ENCODE measurements around the gene PRRG1. TPM values are rescaled to one million over a fixed set of nuclear protein-coding genes. Genes with fewer than 3 reads are reported as not detected.
"Not testable (repeated sequence)": the region's sequence is repeated elsewhere in the genome, so short reads cannot be mapped to it uniquely, and the experiment has no call there.

The PRRG1 gene
- total RNA-seq, 1 donor from 2014 or later = 1.7 TPM

GRCh38 chrX:37455381-37455780 is 106.2 kb downstream of the PRRG1 start:
- TF ChIP-seq CTCF (IDR thresholded peaks at IDR 0.05; ENCODE audit: unreplicated experiment) = no peak
- peaks cover 16% of the 10 kb centered on the region for H3K9me3 Mint-ChIP-seq (ENCODE audit: low read depth)
- no peak for DNase-seq (ENCODE audit: low spot score, unreplicated experiment)
- H3K27me3 Mint-ChIP-seq = no peaks in the 10 kb centered on the region
- no peak overlapping the region for H3K27ac Mint-ChIP-seq
- H3K4me1 Mint-ChIP-seq (ENCODE audit: low read depth) = no peaks in the 10 kb centered on the region
- H3K4me3 Mint-ChIP-seq (ENCODE audit: low read depth) = no peak overlapping the region
- no peaks in the 10 kb centered on the region for H3K36me3 Mint-ChIP-seq (ENCODE audit: insufficient read depth)

- H3K27me3 Mint-ChIP-seq; H3K27ac Mint-ChIP-seq; H3K4me3 Mint-ChIP-seq (ENCODE audit: low read depth); H3K36me3 Mint-ChIP-seq (ENCODE audit: insufficient read depth); H3K4me1 Mint-ChIP-seq (ENCODE audit: low read depth); DNase-seq (ENCODE audit: low spot score, unreplicated experiment): not testable (repeated sequence)
- peaks cover 34% of the 10 kb centered on the region for H3K9me3 Mint-ChIP-seq (ENCODE audit: low read depth)
These were observed 111.1 kb downstream of the PRRG1 start for GRCh38 chrX:37460285-37460684.

DNA sequence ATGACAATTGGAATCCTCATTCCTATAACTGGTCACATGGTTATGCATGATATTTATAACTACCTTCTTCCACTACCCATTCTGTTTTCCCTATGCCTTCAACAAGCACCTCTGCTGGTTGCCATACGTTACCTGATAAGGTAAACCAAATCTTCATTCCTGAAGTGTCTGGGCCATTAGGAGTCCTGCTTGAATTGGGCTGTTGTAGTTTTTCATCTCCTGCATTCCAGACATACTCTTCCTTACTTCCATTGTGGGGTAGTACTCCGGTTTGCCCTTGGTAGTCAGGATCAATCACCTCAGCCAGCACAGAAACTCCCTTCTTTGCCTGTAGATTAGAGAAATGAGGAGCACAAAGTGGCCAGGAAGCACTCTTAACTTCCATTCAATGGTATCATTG is 113.2 kb downstream of the PRRG1 start:
- no peaks in the 10 kb centered on the region for H3K4me1 Mint-ChIP-seq (ENCODE audit: low read depth)
- H3K27me3 Mint-ChIP-seq = no peaks in the 10 kb centered on the region
- H3K4me3 Mint-ChIP-seq (ENCODE audit: low read depth) = no peak overlapping the region
- DNase-seq (ENCODE audit: low spot score, unreplicated experiment) = no peak
- no peak for TF ChIP-seq CTCF (IDR thresholded peaks at IDR 0.05; ENCODE audit: unreplicated experiment)
- H3K9me3 Mint-ChIP-seq (ENCODE audit: low read depth) = peaks cover 37% of the 10 kb centered on the region
- H3K27ac Mint-ChIP-seq = no peak overlapping the region
- no peaks in the 10 kb centered on the region for H3K36me3 Mint-ChIP-seq (ENCODE audit: insufficient read depth)

DNA sequence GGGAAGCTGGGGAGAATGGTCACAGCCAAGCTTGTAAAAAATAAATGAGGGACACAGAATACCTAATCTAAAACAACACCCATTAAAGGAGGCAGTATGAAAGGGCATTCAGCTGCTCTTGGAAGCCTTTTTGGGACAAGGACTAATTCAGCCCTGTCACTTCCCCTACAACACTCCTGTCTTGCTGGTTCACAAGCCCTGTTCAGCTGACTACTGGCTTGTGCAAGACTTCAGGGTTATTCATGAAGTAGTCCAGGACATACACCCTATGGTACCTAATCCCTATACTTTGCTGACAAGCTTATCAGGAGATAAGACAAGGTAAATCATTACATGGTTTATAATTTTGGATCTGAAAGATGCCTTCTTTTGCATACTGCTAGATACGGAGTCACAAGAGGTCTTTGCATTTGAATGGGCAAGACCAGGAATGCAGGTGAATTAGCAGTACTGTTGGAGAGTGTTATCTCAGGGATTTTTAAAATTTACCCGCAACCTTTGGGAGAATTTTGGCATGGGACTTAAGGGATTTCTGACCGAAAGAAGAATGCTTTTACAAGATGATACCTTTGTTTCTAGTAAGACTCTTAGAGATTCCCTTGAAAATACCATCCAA is 119.1 kb downstream of the PRRG1 start:
- peaks cover 2% of the 10 kb centered on the region for H3K4me1 Mint-ChIP-seq (ENCODE audit: low read depth)
- DNase-seq (ENCODE audit: low spot score, unreplicated experiment) = no peak
- no peak for TF ChIP-seq CTCF (IDR thresholded peaks at IDR 0.05; ENCODE audit: unreplicated experiment)
- H3K27ac Mint-ChIP-seq = no peak overlapping the region
- peaks cover 18% of the 10 kb centered on the region for H3K9me3 Mint-ChIP-seq (ENCODE audit: low read depth)
- peaks cover 1% of the 10 kb centered on the region for H3K36me3 Mint-ChIP-seq (ENCODE audit: insufficient read depth)
- no peak overlapping the region for H3K4me3 Mint-ChIP-seq (ENCODE audit: low read depth)
- no peaks in the 10 kb centered on the region for H3K27me3 Mint-ChIP-seq

DNA sequence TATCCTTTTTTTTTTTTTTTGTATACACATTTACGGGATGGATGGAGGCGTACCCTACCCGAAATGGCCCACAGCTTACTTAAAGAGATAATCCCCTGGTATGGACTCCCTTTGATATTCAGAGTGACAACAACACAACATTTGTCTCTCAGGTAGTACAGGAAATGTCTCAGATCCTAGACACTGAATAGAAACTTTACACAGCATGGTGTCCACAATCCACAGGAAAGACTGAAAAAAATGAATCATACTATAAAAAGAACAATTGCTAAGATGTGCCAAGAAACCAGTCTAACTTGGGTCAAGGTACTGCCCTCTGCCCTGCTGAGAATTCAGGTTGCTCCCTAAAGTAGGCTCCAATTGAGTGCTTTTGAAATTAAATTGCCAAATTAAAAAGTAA is 121.5 kb downstream of the PRRG1 start:
- no peak for TF ChIP-seq CTCF (IDR thresholded peaks at IDR 0.05; ENCODE audit: unreplicated experiment)
- peaks cover 2% of the 10 kb centered on the region for H3K4me1 Mint-ChIP-seq (ENCODE audit: low read depth)
- no peak overlapping the region for H3K27ac Mint-ChIP-seq
- DNase-seq (ENCODE audit: low spot score, unreplicated experiment) = no peak
- H3K9me3 Mint-ChIP-seq (ENCODE audit: low read depth) = peaks cover 20% of the 10 kb centered on the region
- H3K4me3 Mint-ChIP-seq (ENCODE audit: low read depth) = no peak overlapping the region
- H3K27me3 Mint-ChIP-seq = no peaks in the 10 kb centered on the region
- H3K36me3 Mint-ChIP-seq (ENCODE audit: insufficient read depth) = peaks cover 1% of the 10 kb centered on the region

- no peak for TF ChIP-seq CTCF (IDR thresholded peaks at IDR 0.05; ENCODE audit: unreplicated experiment)
- peaks cover 2% of the 10 kb centered on the region for H3K4me1 Mint-ChIP-seq (ENCODE audit: low read depth)
- no peak overlapping the region for H3K27ac Mint-ChIP-seq
- H3K27me3 Mint-ChIP-seq = no peaks in the 10 kb centered on the region
- H3K9me3 Mint-ChIP-seq (ENCODE audit: low read depth) = peaks cover 17% of the 10 kb centered on the region
- H3K36me3 Mint-ChIP-seq (ENCODE audit: insufficient read depth) = peaks cover 1% of the 10 kb centered on the region
- DNase-seq (ENCODE audit: low spot score, unreplicated experiment) = no peak
- no peak overlapping the region for H3K4me3 Mint-ChIP-seq (ENCODE audit: low read depth)
These were observed 123.7 kb downstream of the PRRG1 start for GRCh38 chrX:37472836-37473235.

Measured in progenitor cell of endocrine pancreas (in vitro differentiated cells).